ENCODE results near the gene NWD2. TPM values are rescaled to one million over a fixed set of nuclear protein-coding genes. Genes with fewer than 3 reads are reported as not detected.

NWD2 gene
- total and polyA plus RNA-seq, 12 donors, result under 0.01 to 0.91 (median 0.04) TPM; not detected in 4

DNA sequence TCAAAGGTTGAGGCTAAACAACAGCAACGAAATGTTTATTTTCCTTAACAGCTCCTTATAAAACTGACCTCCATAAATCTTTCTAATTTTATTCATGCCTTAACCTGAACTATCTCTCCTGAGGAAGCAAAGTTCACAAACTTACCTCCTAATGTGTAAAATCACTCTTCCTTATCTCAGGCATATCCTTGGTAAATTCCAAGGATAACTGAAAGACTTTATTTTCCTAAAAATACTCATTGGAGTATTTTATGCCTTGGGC is 197.4 kb downstream of the NWD2 start:
- no peak for DNase-seq
- 7 to 22% (median 9%) methylated on average over 1 of the region's 1 CpG for WGBS, 4 donors
- Histone ChIP-seq H3K4me1 (replicated peaks in 1 of 2) (no peaks in the 10 kb centered on the region), H3K36me3 (replicated peaks in 1 of 2) (no peaks in the 10 kb centered on the region), H3K9me3 (replicated peaks in 1 of 3) (no peaks in the 10 kb centered on the region), H3K27me3 (peaks cover 2% of the 10 kb centered on the region), H3K27ac (no peak overlapping the region), H3K4me3 (no peak overlapping the region)
- TF ChIP-seq, protein P1, sequence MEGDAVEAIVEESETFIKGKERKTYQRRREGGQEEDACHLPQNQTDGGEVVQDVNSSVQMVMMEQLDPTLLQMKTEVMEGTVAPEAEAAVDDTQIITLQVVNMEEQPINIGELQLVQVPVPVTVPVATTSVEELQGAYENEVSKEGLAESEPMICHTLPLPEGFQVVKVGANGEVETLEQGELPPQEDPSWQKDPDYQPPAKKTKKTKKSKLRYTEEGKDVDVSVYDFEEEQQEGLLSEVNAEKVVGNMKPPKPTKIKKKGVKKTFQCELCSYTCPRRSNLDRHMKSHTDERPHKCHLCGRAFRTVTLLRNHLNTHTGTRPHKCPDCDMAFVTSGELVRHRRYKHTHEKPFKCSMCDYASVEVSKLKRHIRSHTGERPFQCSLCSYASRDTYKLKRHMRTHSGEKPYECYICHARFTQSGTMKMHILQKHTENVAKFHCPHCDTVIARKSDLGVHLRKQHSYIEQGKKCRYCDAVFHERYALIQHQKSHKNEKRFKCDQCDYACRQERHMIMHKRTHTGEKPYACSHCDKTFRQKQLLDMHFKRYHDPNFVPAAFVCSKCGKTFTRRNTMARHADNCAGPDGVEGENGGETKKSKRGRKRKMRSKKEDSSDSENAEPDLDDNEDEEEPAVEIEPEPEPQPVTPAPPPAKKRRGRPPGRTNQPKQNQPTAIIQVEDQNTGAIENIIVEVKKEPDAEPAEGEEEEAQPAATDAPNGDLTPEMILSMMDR (IDR thresholded peaks at IDR 0.05), result no peak
- no peak for TF ChIP-seq POLR2A (IDR thresholded peaks at IDR 0.05)
- intact Hi-C loops (cut with DNase I), result loop anchor here in 1 of 2 donors (10.0 kb wide), 1 partner anchor 123 kb away; no protein-coding TSS in a partner anchor

DNA sequence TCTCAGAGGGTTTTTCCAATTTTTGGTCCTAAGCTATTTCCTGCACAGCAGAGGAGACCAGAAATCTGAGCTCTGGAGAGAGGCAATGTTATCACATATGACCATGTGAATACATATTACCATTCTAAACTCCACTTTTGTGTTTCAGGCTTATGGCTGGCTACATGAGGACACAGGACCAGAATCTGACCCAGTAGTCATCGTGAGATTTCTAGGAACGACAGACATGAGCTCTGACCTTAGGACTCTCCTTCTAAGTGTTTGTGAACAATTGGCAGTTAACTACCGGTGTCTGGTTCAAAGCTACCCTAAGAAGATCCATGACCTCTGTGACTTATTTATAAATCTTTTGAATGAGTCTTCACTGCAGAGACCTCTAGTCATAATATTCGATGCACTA is 198.6 kb downstream of the NWD2 start:
- peaks cover 7% of the 10 kb centered on the region for H3K27me3 ChIP-seq
- no peaks in the 10 kb centered on the region for H3K4me1 ChIP-seq (replicated peaks in 1 of 2)
- no peak for DNase-seq
- intact Hi-C loops (cut with DNase I), result loop anchor here in 1 of 2 donors (10.0 kb wide), 1 partner anchor 122 kb away; no protein-coding TSS in a partner anchor
- 63 to 71% (median 70%) methylated on average over 4 of the region's 4 CpGs for WGBS, 4 donors
- no peaks in the 10 kb centered on the region for H3K9me3 ChIP-seq (replicated peaks in 1 of 3)
- no peaks in the 10 kb centered on the region for H3K36me3 ChIP-seq (replicated peaks in 1 of 2)
- no peak overlapping the region for H3K27ac ChIP-seq
- no peak overlapping the region for H3K4me3 ChIP-seq
- TF ChIP-seq POLR2A (IDR thresholded peaks at IDR 0.05), result no peak
- TF ChIP-seq, protein P1 (IDR thresholded peaks at IDR 0.05), result no peak

DNA sequence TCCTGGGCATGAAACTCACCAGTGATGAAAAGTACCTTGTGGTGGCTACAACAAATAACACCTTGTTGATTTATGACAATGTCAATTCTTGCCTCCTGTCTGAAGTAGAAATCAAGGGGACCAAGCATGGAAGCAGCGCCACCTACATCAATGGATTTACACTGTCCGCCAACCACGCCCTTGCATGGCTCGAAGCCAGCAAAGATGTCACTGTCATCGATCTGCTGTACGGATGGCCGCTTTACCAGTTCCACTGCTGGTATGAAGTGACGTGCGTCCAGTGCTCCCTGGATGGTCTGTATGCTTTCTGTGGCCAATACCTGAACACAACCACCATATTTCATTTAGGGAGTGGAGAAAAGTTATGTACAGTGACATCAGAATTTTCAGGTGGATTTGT is 200.5 kb downstream of the NWD2 start:
- no peak for DNase-seq
- Histone ChIP-seq H3K36me3 (replicated peaks in 1 of 2) (no peaks in the 10 kb centered on the region), H3K4me1 (replicated peaks in 1 of 2) (no peaks in the 10 kb centered on the region), H3K9me3 (replicated peaks in 1 of 3) (no peaks in the 10 kb centered on the region), H3K4me3 (no peak overlapping the region), H3K27me3 (peaks cover 8% of the 10 kb centered on the region), H3K27ac (no peak overlapping the region)
- intact Hi-C loops (cut with DNase I), result loop anchor here in 1 of 2 donors (10.0 kb wide), 1 partner anchor 120 kb away; no protein-coding TSS in a partner anchor
- TF ChIP-seq, protein P1 (IDR thresholded peaks at IDR 0.05), result no peak
- TF ChIP-seq POLR2A (IDR thresholded peaks at IDR 0.05), result no peak
- 88 to 92% (median 91%) methylated on average over 8 to 9 of the region's 9 CpGs for WGBS, 4 donors

DNA sequence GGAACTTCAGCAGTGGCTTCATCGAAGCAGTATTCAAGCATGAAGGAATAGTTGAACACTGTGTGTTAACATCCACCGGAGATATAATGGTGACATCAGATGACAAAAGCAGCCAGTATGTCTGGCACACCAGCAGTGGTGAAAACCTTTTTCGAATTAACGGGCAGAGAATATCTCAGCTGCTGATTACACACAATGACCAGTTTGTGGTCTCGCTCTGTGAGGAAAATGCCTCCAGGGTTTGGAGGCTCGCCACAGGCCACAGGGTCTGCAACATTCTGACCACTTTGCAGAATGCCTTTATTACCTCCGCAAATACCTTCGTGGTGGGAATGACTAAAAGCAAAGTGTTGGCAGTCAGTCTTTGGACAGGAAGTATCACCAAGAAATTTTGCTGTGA is 201.5 kb downstream of the NWD2 start:
- H3K27me3 ChIP-seq, result peaks cover 14% of the 10 kb centered on the region
- no peaks in the 10 kb centered on the region for H3K36me3 ChIP-seq (replicated peaks in 1 of 2)
- no peaks in the 10 kb centered on the region for H3K9me3 ChIP-seq (replicated peaks in 1 of 3)
- no peak for TF ChIP-seq POLR2A (IDR thresholded peaks at IDR 0.05)
- TF ChIP-seq, protein P1 (IDR thresholded peaks at IDR 0.05), result no peak
- no peak overlapping the region for H3K4me3 ChIP-seq
- intact Hi-C loops (cut with DNase I), result loop anchor here in 1 of 2 donors (10.0 kb wide), 1 partner anchor 119 kb away; no protein-coding TSS in a partner anchor
- no peak for DNase-seq
- no peak overlapping the region for H3K27ac ChIP-seq
- no peaks in the 10 kb centered on the region for H3K4me1 ChIP-seq (replicated peaks in 1 of 2)
- 78 to 85% (median 82%) methylated on average over 8 of the region's 8 CpGs for WGBS, 4 donors

All from adrenal gland (tissue), 12 donors.